Umbilical cord (tissue), 2 donors: ENCODE measurements around the gene ADGRE2. TPM values are rescaled to one million over a fixed set of nuclear protein-coding genes. Genes with fewer than 3 reads are reported as not detected.
A peak's percentile ranks its signal among the peaks of the same experiment; 100 is the strongest.
"Not testable (repeated sequence)": the region's sequence is repeated elsewhere in the genome, so short reads cannot be mapped to it uniquely, and the experiment has no call there.

Experiments
- DNase-seq: peaks from one replicate; pipeline ENCODE4 v3.0.0-alpha.2; 2015; ENCODE audit warnings: low spot score
- total RNA-seq: library from RNA; depleted of rRNA; stranded (reverse); fragments of >200 nt; gene quantifications from one replicate; pipeline ENCODE4 v1.2.3, GENCODE V29; 2014; ENCODE audit warnings: low replicate concordance; ENCODE audit not compliant: insufficient read depth

Gene ADGRE2
- total RNA-seq, 1 donor from 2014 or later: 3.9 TPM

DNA sequence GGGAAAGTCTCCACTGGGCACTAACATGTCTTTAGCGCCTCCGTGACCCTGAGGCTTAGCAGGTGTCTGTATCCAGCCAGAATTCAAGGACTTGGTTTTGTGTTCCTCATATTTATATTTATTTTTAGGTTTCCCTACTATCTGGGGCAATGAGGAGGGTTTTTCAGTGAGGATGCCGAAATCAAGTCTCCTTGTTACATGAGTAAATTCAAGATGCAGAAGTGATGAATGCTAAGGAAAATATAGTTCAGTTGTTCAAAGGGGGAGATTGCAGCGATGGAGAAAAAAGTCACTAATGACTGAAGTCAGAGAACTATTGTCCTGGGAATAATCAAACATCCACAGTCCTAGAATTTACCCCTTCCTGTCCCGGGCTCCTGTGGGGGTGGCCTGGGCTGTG is 791 bp upstream of the ADGRE2 start:
- no peak for DNase-seq

DNA sequence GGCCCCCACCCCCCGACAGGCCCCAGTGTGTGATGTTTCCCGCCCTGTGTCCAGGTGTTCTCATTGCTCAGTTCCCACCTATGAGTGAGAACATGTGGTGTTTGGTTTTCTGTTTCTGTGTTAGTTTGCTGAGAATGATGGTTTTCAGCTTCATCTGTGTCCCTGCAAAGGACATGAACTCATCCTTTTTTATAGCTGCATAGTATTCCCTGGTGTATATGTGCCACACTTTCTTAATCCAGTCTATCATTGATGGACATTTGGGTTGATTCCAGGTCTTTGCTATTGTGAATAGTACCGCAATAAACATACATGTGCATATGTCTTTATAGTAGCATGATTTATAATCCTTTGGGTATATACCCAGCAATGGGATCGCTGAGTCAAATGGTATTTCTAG is 715 bp downstream of the ADGRE2 start:
- not testable (repeated sequence) for DNase-seq

DNA sequence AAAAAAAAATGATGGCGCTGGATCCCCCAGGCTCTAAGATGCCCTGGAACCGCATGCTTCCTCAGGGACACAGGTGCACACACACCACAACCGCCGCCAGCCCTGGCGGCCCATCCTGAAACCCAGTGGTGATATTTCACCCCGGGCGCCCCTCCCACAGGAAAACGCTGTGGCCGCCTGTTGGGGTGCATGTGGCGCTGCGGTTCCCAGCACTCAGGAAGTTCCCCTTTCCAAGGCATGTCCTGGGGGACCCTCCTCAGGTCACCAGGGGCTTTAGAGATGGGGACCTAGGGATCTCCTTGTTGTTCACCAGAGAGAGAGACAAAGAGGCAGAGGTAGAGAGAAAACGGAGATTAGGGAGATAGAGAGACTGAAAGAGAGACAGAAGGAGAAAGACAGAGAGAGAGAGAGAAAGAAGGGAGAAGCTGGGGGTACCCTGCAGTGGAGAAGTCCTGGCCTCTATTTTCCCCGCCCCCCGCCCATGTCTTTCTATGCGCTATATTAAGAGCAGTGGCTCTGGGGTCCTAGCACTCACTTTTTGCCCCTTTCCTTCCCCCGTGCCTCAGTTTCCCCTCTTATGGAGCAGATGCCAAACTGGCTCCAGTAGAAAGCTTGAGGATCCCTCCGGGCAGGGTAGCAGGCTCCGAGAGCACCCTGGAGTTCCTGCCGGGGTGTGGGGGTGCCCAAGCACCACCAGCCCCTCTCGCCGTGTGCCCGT is 2.3 kb downstream of the ADGRE2 start:
- no peak for DNase-seq

DNA sequence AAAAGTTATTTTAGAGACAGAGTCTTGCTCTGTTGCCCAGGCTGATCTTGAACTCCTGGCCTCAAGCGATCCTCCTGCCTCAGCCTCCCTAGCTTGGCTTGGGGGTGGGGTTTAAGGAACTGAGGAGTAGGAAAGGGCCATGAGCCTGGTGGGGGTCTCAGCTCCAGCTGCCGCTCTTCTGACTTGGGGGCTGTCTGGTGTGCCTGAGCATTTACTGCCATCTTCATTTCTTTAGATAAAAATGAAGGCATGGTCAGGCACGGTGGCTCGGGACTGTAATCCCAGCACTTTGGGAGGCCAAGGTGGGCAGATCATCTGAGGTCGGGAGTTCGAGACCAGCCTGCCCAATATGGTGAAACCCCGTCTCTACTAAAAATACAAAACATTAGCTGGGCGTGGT is 3.0 kb downstream of the ADGRE2 start:
- not testable (repeated sequence) for DNase-seq

DNA sequence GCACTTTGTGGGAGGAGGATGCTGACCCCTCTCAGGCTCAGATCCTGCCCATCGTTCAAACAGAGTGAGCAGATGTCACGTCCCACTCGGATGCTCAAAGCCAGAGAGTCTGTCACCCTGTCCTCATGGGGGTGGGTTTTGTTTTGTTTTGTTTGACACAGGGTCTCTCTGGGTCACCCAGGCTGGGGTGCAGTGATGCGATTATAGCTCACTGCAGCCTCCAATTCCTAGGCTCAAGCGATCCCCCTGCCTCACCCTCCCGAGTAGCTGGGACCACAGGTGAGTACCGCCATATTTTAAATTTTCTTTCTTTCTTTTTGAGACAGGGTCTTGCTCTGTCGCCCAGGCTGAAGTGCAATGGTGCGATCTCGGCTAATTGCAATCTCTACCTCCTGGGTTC is 4.0 kb downstream of the ADGRE2 start:
- no peak for DNase-seq

DNA sequence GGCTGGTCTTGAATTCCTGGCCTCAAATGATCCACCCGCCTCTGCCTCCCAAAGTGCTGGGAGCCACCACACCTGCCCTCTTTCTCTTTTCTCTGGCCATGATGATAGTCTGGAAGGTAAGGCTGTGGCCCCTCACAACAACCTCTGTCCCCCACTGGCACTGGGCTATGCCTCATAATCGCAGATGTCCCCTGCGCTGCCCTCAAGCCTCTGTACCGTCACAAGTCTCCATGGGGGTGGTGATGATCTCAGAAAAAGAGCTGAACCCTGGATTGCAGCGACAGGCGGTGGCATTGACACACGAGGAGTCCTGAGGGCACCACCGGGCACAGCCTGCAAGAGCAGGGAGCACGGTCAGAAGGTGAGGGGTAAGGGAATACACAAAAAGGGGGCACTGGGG is 4.6 kb downstream of the ADGRE2 start:
- DNase-seq: not testable (repeated sequence)

DNA sequence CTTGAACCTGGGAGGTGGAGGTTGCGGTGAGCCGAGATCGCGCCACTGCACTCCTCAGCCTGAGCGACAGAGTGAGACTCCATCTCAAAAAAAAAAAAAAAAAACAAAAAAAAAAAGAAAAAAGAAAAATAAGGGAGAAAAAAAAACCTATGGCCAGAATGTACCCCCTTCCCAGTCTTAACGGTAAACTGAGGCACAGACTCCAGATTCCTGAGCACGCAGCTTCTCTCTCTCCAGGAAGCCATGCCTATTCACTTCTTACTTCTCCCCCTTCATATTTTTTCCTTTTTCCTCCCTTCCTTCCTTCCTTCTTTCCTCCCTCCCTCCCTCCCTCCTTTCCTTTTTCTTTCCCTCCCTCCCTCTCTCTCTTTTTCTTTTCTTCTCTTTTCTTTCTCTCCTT is 5.4 kb downstream of the ADGRE2 start:
- no peak for DNase-seq

DNA sequence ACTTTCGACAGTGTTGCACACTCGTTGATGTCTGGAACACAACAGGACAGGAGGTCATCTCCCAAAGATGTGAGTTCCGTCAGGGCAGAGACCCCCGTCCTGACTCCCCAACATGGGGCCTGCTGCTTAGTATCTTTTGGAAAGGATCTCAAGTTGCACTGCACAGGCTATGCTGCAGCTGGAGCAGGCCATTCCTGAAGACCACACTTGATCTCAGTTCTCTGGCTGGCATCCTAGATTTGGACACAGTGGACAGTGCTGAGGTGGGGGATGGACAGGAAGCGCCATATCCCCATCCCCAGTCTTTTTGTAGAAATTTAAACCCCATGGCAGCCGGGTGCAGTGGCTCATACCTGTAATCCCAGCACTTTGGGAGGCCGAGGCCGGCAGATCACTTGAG is 5.9 kb downstream of the ADGRE2 start:
- DNase-seq: no peak

DNA sequence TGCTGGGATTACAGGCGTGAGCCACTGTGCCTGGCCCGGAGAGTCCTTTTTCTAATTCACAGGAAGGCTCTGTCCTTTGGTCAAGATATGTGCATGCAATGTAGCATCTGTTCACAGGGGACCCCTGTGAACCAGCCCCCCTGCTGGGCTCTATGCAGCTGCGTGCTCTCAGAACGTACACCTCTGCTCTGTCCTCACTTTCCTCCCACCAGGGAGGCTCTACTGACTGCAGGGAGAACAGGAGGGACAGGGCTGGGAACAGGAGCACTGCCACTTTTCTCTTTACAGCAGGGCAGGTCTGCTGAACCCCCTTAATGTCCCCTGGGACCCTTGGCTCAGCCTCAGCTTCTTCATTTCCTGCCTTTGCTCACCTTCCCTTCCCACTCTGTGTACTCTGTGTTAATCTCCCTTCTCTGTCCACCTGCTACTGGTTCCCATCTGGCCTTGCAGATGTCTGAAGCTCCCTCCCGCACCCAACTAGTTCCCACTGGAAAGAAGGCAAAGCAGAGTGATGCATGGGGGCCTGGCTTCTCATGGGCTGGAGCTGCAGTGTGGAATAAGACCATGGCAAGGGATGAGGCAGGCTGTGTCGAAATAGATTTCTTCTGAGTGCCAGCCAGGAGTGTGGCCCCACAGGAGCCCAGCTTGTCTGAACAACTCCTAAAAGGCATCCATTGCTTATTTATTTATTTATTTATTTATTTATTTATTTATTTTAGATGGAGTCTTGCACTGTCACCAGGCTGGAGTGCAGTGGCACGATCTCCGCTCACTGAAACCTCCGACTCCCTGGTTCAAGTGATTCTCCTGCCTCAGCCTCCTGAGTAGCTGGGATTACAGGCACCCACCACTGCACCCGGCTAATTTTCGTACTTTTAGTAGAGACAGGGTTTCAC is 7.2 kb downstream of the ADGRE2 start:
- DNase-seq: no peak

DNA sequence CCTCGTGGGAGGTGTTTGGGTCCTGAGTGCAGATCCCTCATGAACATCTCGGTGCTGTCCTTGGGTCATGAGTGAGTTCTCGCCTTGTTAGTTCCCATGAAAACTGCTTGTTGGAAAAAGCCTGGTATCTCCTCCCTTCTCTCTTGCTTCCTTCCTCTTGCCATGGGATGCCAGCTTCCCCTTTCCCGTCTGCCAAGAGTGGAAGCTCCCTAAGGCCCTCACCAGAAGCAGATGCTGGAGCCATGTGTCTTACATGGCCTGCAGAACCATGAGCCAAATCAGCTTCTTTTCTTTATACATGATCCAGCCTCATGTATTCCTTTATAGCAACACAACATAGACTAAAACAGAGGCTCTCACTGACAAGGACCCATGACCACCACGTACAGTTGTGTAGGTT is 8.2 kb downstream of the ADGRE2 start:
- DNase-seq: no peak

DNA sequence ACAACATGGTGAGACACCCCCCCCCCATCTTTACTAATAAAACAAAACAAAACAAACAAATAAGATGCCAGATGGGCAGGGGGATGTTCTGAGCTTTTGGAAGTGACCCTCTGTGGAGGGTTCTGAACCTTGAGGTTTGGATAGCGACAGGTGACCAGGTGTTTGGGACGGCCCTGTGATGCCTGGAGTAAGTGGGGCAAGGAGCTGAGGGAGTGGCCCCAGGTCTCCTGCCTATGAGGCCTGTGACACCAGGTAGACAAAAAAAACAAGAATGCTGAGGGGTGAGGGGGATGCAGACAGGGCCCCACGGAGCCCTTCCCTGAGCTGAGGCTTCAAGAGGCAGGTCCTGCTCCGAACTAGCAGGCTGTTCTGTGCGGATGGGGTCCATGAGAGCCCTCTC is 9.2 kb downstream of the ADGRE2 start:
- no peak for DNase-seq

DNA sequence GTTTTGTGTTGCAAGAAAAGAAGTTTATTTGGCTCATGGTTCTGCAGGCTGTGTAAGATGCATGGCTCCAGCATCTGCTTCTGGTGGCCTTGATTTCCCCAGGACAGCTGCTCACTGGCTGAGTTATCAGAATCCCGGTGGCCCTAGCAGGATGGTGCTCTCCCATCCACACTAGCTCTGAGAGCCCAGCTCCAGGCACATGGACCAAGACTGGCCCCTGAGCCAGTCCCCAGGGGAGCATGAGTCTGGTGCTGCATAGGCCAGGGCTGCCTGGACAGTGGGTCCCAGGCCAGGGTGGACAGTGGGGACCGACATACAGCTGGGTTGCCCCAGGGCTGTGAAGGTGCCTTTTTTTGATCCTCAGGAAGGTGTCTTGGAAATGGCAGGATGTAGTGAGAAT is 10.4 kb downstream of the ADGRE2 start:
- no peak for DNase-seq

DNA sequence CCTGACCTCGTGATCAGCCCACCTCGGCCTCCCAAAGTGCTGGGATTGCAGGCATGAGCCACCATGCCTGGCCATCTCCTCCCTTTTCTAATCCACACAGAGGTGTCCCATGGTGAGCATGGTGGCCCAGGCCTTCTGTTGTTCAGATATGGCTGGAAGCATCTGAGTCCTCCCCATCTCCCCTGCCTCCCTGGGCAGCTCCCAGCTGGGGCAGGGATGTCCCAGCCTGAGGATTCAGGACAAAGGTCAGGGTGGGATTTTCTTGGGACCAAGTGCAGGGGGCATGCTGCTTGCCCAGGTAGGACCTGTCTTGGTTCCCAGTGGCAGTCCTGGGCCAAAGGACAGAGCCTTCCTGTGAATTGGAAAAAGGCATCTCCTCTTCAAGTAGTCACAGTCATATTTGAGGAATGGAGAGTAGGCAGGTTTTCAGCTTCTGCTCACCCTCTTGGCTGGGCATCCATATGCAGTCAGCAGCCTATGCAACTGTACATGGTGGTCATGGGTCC is 10.8 kb downstream of the ADGRE2 start:
- DNase-seq: no peak

DNA sequence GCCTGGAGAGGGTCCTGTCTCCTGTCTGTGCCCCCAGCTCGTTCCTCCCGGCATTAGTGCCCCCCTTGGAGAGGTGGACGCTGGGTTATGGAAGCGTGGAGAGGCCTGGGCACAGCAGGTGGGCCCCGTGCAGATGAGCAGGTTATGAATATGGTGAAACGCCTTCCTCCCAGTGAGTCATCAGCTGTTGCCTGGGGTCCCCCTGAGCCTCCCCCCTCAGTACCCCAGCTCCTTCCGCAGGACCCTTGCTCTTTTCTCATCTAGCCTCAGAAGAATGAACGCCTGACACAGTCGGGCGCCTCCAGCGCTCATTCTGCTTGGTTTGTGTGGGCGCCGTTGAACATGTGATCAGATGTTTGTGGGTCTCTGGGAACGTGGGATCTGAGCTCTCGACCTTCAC is 12.5 kb downstream of the ADGRE2 start:
- not testable (repeated sequence) for DNase-seq

DNA sequence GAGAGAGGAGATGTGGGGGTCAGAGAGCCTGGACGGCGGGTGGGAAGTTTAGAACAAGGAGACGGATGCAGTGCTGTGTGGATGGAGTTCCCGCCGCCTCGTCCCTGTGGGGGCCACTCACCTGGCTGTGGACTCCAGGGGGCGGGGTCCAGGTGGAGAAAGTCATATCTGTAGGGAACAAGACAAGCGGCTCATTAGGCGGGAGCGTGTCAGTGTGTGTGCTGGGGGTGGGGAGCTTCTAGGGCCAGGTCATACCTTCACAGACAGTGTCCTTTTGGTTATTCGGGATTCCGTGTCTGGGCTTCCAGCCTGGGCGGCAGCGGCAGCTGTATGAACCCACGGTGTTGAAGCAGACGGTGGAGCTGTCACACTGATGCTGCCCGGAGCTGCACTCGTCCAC is 13.0 kb downstream of the ADGRE2 start:
- not testable (repeated sequence) for DNase-seq

DNA sequence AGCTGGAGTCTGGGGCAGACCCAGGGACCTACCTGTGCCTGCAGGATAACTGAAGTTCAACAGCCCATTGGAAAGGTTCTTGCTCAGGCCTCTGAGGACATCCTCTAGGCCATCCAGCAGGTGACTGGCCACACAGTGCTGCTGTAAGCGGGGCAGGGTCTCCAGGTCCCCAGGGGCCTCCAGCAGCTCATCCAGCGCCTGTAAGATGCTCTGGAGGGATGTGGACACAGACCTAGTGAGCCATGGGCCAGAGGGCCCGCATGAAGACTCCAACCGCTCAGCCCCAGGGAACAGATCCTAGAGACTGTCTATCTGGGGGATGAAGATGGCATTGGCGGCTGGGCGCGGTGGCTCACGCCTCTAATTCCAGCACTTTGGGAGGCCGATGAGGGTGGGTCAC is 14.0 kb downstream of the ADGRE2 start:
- DNase-seq: no peak

DNA sequence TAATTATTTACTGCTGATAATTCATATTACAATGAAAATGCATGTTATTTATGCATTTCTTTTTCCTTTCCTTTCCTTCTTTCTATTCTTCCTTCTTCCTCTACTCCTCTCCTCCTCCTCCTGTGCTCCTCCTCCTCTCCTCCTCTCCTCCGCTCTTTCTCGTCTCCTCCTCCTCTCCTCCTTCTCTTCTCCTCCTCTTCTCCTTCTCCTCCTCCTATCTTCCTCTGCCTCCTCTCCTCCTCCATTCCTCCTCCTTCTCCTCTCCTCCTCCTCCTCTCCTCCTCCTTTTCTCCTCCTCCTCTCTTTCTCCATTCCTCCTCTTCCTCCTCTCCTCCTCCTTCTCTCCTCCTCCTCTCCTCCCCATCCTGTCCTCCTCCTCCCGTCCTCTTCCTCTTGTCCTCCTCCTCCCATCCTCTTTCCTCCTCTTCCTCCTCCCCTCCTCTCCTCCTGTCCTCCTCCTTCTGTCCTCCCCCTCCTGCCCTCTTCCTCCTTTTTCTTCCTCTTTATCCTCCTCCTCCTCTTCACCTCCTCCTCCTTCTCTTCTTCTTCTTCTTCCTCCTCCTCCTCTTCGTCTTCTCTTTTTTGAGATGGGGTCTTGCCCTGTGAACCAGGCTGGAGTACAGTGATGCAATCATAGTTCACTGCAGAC is 14.7 kb downstream of the ADGRE2 start:
- no peak for DNase-seq

DNA sequence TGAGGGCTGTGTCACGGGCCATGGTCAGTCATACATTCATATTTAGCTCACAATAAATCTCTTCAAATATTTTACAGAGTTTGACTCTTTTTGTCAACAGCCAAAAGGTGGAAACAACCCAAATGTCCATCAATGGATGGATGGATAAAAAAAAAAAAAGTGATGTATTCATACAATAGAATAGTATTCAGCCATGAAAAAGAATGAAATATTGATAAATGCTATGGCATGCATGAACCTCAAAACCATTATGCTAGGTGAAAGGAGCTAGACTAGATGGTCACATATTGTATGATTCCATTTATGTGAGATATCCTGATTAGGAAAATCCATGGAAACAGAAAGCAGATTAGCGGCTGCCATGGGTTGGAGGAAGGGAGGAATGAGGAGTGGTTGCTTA is 16.2 kb downstream of the ADGRE2 start:
- no peak for DNase-seq

DNA sequence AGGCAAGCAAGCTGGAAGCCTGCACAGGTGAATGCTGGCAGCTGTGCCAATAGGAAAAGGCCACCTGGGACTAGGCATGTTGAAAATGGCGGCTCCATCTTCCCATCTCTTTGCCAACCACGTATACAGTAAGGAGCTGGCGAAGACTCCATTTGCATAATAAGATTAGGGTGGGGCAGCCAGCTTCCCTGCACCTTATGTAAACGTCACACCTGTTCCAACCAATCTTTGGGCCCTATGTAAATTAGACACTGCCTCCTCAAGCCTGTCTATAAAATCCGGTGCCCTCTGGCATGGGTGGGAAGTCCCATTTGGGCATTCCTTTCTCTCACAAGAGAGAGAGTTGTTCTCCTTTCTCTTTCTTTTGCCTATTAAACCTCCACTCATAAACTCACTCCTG is 16.8 kb downstream of the ADGRE2 start:
- no peak for DNase-seq

DNA sequence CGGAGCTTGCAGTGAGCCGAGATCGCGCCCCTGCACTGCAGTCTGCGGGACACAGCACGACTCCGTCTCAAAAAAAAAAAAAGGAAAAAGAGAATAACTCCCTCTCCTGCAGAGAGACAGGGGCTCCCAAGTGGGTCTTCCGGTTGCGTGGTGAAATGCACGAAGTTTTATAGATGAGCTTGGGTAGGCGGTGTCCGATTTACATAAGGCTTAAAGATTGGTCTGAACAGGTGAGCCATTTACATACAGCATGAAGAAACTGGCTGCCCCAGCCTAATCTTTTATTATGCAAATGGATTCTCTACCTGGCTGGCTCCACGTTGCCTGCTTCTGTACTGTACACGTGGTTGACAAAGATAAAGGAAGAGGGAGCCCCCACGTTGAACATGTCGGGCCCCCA is 19.5 kb downstream of the ADGRE2 start:
- peak; percentile 14 for DNase-seq

DNA sequence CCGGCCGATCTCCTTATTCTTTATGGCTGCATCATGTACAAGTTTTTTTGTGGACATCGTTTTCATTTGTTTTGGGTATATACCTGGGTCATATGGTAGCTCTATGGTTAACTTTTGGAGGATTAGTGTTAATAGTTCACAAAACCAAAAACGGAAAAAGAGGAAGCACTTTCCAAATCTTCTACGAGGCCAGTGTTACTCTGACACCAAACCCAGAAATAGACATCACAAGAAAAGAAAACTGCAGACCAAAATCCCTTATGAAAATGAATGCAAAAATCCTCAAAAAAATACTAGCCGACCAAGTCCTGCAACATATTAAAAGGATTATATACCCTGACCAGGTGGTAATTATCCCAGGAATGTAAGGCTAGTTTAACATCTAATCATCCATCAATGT is 29.8 kb downstream of the ADGRE2 start:
- DNase-seq: no peak

DNA sequence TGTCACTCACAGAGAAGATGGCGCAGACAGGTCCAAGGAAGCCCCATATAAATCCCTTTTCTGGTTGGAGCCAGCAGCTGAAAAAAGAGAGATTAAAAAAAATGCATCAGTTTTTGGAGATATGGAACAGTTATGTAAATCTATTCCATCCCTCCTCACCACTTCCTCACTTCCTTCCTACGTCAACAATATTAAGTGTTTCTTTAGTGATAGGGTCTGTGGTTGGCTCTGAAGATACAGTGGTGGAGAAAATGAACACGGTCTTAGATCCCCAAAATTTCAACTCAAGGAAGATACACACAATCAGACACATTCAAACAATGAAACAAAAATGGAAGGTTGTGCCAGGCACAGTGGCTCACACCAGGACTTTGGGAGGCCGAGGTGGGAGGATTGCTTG is 31.5 kb downstream of the ADGRE2 start:
- no peak for DNase-seq
